OCI-LY3 (cell line): ENCODE measurements around the gene RSPH9.

ENCODE experiments used
- EZH2phosphoT487 ChIP-seq: fragments of 200-600 bp; shearing (Covaris generic); IDR thresholded peaks from 2 replicates; pipeline ENCODE4 v1.6.1; 2018; ENCODE audit warnings: antibody characterized with exemption, mixed run types, low read depth
- TF ChIP-seq, protein P1 (sequence below): fragments of 200-600, 300-600 bp; sonication (generic); IDR thresholded peaks from 2 replicates; pipeline ENCODE4 v1.5.1; 2014; ENCODE audit warnings: antibody characterized with exemption, low read length, low read depth

GRCh38 chr6:43673444-43674084 lies 28.7 kb downstream of the RSPH9 start:
- TF ChIP-seq, protein P1, sequence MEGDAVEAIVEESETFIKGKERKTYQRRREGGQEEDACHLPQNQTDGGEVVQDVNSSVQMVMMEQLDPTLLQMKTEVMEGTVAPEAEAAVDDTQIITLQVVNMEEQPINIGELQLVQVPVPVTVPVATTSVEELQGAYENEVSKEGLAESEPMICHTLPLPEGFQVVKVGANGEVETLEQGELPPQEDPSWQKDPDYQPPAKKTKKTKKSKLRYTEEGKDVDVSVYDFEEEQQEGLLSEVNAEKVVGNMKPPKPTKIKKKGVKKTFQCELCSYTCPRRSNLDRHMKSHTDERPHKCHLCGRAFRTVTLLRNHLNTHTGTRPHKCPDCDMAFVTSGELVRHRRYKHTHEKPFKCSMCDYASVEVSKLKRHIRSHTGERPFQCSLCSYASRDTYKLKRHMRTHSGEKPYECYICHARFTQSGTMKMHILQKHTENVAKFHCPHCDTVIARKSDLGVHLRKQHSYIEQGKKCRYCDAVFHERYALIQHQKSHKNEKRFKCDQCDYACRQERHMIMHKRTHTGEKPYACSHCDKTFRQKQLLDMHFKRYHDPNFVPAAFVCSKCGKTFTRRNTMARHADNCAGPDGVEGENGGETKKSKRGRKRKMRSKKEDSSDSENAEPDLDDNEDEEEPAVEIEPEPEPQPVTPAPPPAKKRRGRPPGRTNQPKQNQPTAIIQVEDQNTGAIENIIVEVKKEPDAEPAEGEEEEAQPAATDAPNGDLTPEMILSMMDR = no peak
- no peak for TF ChIP-seq EZH2phosphoT487
